KG1 (cell line): Measurements from ENCODE around the gene P3H3.

Source experiments
- DNase-seq: peaks from one replicate; lab custom pipeline; 2025; lab: John Stamatoyannopoulos, UW

The P3H3 gene

GRCh38 chr12:6799147-6799546 is 29.1 kb upstream of the P3H3 start:
- no peak for DNase-seq

- no peak for DNase-seq
Measured at GRCh38 chr12:6807170-6807569, 21.0 kb upstream of the P3H3 start.

GRCh38 chr12:6809056-6809455 is 19.2 kb upstream of the P3H3 start:
- DNase-seq, result no peak

- no peak for DNase-seq
Measured at GRCh38 chr12:6810758-6811157, 17.4 kb upstream of the P3H3 start.

- no peak for DNase-seq
Measured at GRCh38 chr12:6813363-6813762, 14.8 kb upstream of the P3H3 start.

- no peak for DNase-seq
Measured at GRCh38 chr12:6816598-6816997, 11.6 kb upstream of the P3H3 start.

GRCh38 chr12:6817098-6817497 is 11.1 kb upstream of the P3H3 start:
- DNase-seq, result no peak

GRCh38 chr12:6817662-6818157 is 10.5 kb upstream of the P3H3 start:
- DNase-seq, result no peak

- DNase-seq, result no peak
Measured at GRCh38 chr12:6818222-6818621, 10.0 kb upstream of the P3H3 start.

- no peak for DNase-seq
Measured at GRCh38 chr12:6818645-6819044, 9.6 kb upstream of the P3H3 start.

- DNase-seq, result no peak
Measured at GRCh38 chr12:6819106-6820030, 8.8 kb upstream of the P3H3 start.

- no peak for DNase-seq
Measured at GRCh38 chr12:6820166-6820565, 8.0 kb upstream of the P3H3 start.

- no peak for DNase-seq
Measured at GRCh38 chr12:6821591-6822425, 6.4 kb upstream of the P3H3 start, which contains the start of gene GPR162. Gene GPR162 (plus strand): TSS chr12:6821821. CDS start chr12:6823899, 2,078 bp downstream.

- DNase-seq, result no peak
Measured at GRCh38 chr12:6822426-6823135, 5.6 kb upstream of the P3H3 start.

GRCh38 chr12:6823182-6824084 is 4.8 kb upstream of the P3H3 start:
- DNase-seq, result no peak

- no peak for DNase-seq
Measured at GRCh38 chr12:6824085-6824775, 4.0 kb upstream of the P3H3 start.

- DNase-seq, result no peak
Measured at GRCh38 chr12:6824901-6825381, 3.3 kb upstream of the P3H3 start.

- peak; percentile 20 for DNase-seq
Measured at GRCh38 chr12:6825398-6826124, 2.6 kb upstream of the P3H3 start.

- no peak for DNase-seq
Measured at GRCh38 chr12:6826125-6826733, 2.0 kb upstream of the P3H3 start.
